IPS-20b (cell line): ENCODE data around the gene SCGB1C1.
"Not testable (repeated sequence)": the region's sequence is repeated elsewhere in the genome, so short reads cannot be mapped to it uniquely, and the experiment has no call there.

Experiments used
- H3K27ac ChIP-seq: one replicate; pipeline ENCODE4 v1.5.1; 2013; ENCODE audit warnings: low read length
- H3K27me3 ChIP-seq: 2 replicates; pipeline ENCODE4 v1.6.1; 2013; ENCODE audit warnings: mild to moderate bottlenecking, low read length, inconsistent platforms; ENCODE audit not compliant: insufficient read depth
- H3K36me3 ChIP-seq: 2 replicates; pipeline ENCODE4 v1.6.1; 2013; ENCODE audit warnings: low read depth, mild to moderate bottlenecking, inconsistent platforms, low read length, moderate library complexity; ENCODE audit not compliant: insufficient read depth
- H3K4me1 ChIP-seq: 2 replicates; pipeline ENCODE4 v1.6.1; 2013; ENCODE audit warnings: mild to moderate bottlenecking, control low read depth, inconsistent platforms, low read length, moderate library complexity; ENCODE audit not compliant: insufficient read depth
- H3K4me3 ChIP-seq: 2 replicates; pipeline ENCODE4 v1.5.1; 2013; ENCODE audit warnings: mild to moderate bottlenecking, low read length, inconsistent platforms
- H3K9ac ChIP-seq: 2 replicates; pipeline ENCODE4 v1.6.1; 2013; ENCODE audit warnings: low read depth, mild to moderate bottlenecking, inconsistent platforms, low read length, moderate library complexity
- H3K9me3 ChIP-seq: 2 replicates; pipeline ENCODE4 v1.6.1; 2013; ENCODE audit warnings: mild to moderate bottlenecking, low read depth, low read length, inconsistent platforms; ENCODE audit not compliant: insufficient read depth

The SCGB1C1 gene

DNA sequence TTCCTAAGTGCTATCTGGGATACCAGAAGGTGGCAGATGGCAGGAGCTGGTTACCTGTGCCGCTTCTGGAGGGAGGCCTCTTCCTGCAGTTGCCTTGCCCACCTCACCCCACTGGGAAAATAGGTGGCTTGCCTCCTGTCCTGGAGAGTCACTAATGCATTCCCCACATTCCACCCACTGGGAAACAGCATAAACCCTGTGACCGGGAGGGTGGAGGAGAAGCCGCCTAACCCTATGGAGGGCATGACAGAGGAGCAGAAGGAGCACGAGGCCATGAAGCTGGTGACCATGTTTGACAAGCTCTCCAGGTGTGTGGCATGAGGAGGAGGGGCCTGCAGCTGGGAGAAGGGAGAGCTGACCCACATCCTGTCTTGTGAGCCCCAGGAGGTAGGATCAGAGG lies 20.2 kb downstream of the SCGB1C1 start:
- H3K9me3 ChIP-seq: no peaks in the 10 kb centered on the region
- H3K27ac ChIP-seq: no peak overlapping the region
- peaks cover 64% of the 10 kb centered on the region for H3K36me3 ChIP-seq
- no peak overlapping the region for H3K9ac ChIP-seq
- H3K4me3 ChIP-seq: no peak overlapping the region
- H3K4me1 ChIP-seq: peaks cover 8% of the 10 kb centered on the region; the same call in 1 of the 2 replicates
- no peaks in the 10 kb centered on the region for H3K27me3 ChIP-seq

DNA sequence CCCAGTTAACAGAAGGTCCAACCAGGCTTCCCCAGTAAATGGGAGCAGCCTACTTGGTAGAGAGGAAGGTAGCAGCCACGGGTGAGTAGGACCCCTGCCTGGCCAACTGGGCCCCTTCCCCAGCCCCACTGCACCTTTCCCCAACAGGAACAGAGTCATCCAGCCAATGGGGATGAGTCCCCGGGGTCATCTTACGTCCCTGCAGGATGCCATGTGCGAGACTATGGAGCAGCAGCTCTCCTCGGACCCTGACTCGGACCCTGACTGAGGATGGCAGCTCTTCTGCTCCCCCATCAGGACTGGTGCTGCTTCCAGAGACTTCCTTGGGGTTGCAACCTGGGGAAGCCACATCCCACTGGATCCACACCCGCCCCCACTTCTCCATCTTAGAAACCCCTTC lies 21.2 kb downstream of the SCGB1C1 start:
- H3K9me3 ChIP-seq: no peaks in the 10 kb centered on the region
- peaks cover 64% of the 10 kb centered on the region for H3K36me3 ChIP-seq
- H3K4me1 ChIP-seq: peaks cover 8% of the 10 kb centered on the region; the same call in 1 of the 2 replicates
- H3K27me3 ChIP-seq: no peaks in the 10 kb centered on the region
- no peak overlapping the region for H3K4me3 ChIP-seq
- no peak overlapping the region for H3K9ac ChIP-seq
- H3K27ac ChIP-seq: no peak overlapping the region

DNA sequence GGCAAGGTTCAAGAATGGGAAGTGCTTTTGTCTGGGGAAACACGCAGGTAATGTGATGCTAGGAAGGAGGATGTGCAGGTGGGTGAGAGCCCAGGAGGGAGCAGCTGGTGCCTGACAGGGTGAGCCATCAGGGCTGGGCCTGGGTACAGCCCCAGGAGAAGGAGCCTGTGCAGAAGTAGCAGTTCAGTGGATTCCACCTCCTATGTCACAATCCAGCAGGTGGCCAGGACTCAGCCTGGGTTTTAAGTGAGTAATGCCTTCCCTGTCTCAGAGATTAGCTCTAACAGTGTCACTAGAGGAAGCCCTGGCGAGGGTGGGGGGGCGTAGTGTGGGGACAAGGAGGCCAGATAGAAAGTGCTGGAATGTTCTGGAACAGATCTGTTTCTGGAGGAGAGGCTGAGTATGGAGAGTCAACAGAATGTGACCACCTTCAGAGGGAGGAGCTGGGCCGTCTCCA lies 22.7 kb downstream of the SCGB1C1 start:
- peaks cover 52% of the 10 kb centered on the region for H3K36me3 ChIP-seq
- no peaks in the 10 kb centered on the region for H3K9me3 ChIP-seq
- no peaks in the 10 kb centered on the region for H3K27me3 ChIP-seq
- H3K4me1 ChIP-seq: no peaks in the 10 kb centered on the region
- no peak overlapping the region for H3K9ac ChIP-seq
- H3K4me3 ChIP-seq: no peak overlapping the region
- H3K27ac ChIP-seq: no peak overlapping the region

DNA sequence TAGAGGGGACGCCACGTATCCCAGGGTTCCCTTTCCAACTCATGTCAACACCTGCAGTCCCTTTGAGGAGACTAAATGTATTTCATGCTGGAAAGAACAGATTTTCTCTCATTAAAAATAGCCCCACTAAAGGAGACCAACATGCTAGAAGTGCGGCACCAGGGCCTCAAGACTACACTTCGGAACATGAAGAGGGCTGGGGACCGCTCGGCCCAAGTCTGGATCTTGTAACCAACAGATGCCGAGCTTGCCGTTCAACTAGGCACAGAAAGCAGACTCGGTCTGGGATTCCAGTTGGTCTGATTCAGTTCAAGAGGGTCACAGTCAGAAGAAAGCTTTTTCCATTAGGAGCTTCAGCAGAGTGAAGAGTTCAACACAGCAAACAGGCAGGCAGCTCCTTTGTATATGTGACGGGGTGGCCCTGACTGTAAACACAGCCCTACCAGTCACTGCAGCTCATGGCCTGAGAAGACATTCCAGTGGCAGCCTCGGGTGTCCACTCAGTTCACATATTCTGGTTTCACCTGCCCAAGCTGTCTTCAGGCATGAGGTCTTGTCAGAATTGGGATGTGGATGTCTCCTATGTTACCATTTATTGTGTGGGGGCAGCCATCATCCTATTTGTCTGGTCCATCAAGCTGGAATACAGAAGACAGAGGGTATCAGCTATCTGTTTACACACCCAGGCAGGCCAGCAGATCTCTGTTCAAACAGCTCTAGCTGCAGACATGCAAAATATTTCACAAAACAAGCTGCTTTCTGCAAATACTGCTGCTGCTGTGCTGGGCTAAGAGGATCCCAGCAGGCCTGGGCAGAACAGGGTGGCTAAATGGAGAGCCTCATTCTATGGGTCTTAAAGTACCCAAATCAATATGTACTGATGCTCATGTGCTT lies 23.4 kb downstream of the SCGB1C1 start:
- Histone ChIP-seq H3K4me1 (no peaks in the 10 kb centered on the region), H3K4me3 (no peak overlapping the region), H3K36me3 (peaks cover 45% of the 10 kb centered on the region), H3K9ac (no peak overlapping the region), H3K27ac (no peak overlapping the region), H3K9me3 (no peaks in the 10 kb centered on the region), H3K27me3 (no peaks in the 10 kb centered on the region)

DNA sequence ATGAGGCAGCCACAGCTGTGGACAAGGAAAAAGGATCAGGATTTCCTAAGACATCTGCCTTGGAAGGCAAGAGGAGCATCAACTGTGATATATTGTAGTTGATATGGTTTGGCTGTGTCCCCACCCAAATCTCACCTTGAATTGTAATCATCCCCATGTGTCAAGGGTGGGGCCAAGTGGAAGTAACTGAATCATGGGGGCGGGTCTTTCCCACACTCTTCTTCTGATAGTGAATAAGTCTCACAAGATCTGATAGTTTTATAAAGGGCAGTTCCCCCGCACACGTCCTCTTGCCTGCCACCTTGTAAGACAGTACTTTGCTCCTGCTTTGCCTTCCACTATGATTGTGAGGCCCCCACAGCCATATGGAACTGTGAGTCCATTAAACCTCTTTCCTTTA lies 24.8 kb downstream of the SCGB1C1 start:
- no peaks in the 10 kb centered on the region for H3K9me3 ChIP-seq

DNA sequence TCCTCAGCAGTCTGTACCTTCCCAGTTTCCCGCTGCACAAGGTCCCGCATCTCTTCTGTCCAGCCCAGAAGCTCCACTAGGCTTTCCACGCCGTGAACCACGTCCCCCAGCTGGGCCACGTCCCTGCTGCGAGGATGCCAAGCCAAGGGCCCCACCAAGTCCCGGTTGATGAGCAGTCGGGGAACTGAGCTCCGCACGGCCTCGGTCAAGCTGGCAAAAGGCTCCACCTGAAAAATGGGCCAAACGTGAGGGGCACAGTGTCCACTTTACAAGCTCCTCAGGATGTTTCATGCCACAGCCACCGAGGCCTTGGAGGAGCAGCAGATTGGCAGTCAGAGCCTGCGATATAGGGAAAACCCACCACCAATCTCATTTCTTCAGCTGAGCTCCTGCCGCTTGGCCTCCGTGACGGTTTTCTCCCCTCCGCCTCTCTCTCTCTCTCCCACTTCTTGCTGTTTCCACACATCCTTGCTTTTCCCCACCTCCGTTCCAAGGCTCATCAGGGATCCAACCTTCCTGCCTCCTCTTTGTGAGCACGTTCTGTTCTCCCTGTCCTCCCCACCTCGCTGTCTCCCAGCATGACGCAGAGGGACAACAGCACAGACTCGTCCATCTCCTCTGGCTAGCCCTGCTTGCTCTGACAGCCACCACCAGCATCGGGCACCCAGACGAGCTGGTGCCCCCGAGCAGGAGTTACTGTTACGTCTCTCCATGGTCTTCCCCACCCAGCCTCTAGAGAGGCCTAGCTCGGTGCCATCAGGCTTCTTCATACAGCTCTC lies 26.1 kb downstream of the SCGB1C1 start:
- H3K36me3 ChIP-seq: peaks cover 20% of the 10 kb centered on the region
- no peaks in the 10 kb centered on the region for H3K4me1 ChIP-seq
- no peaks in the 10 kb centered on the region for H3K27me3 ChIP-seq
- H3K9ac ChIP-seq: no peak overlapping the region
- no peak overlapping the region for H3K27ac ChIP-seq
- no peak overlapping the region for H3K4me3 ChIP-seq
- H3K9me3 ChIP-seq: no peaks in the 10 kb centered on the region

More for the DNA sequence above, 24.8 kb downstream of the SCGB1C1 start:
- no peak overlapping the region for H3K27ac ChIP-seq
- peaks cover 31% of the 10 kb centered on the region for H3K36me3 ChIP-seq
- H3K27me3 ChIP-seq: no peaks in the 10 kb centered on the region
- H3K4me1 ChIP-seq: no peaks in the 10 kb centered on the region
- no peak overlapping the region for H3K4me3 ChIP-seq
- no peak overlapping the region for H3K9ac ChIP-seq

DNA sequence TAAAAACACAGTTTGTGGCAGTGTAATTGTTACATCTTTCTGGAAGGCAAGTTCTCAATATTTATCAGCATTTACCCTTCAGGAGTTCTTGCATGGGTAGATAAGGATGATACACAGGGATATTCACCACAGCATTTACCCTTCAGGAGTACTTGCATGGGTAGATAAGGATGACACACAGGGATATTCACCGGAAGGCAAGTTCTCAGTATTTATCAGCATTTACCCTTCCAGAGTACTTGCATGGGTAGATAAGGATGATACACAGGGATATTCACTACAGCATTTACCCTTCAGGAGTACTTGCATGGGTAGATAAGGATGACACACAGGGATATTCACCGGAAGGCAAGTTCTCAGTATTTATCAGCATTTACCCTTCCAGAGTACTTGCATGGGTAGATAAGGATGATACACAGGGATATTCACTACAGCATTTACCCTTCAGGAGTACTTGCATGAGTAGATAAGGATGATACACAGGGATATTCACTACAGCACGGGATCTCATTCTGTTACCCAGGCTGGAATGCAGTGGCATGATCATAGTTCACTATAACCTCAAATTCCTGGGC lies 27.9 kb downstream of the SCGB1C1 start:
- not testable (repeated sequence) for H3K27ac ChIP-seq, H3K4me3 ChIP-seq, H3K4me1 ChIP-seq, H3K9ac ChIP-seq, H3K9me3 ChIP-seq, H3K27me3 ChIP-seq, H3K36me3 ChIP-seq

DNA sequence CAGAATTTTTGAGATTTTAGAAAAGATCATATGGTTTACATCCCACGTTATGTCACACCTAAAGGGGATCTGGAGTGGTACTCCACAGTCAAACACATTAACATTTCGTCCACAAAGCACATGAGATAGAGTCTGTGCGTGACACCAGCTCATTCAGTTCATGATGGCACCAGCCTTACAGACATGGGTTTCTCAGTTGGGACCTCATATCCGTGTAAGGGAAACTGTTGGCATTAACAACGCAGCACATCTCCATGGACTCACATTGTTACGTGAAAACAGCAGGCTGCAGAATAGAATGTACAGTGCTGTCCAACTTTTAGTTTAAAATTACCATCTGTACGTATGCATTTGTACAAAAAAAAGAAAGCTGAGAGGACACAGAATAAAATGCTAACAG lies 28.7 kb downstream of the SCGB1C1 start:
- H3K4me3 ChIP-seq: no peak overlapping the region
- H3K4me1 ChIP-seq: no peaks in the 10 kb centered on the region
- no peaks in the 10 kb centered on the region for H3K27me3 ChIP-seq
- no peaks in the 10 kb centered on the region; the same call in none of the 2 replicates for H3K36me3 ChIP-seq
- H3K27ac ChIP-seq: no peak overlapping the region
- H3K9me3 ChIP-seq: no peaks in the 10 kb centered on the region
- no peak overlapping the region for H3K9ac ChIP-seq

DNA sequence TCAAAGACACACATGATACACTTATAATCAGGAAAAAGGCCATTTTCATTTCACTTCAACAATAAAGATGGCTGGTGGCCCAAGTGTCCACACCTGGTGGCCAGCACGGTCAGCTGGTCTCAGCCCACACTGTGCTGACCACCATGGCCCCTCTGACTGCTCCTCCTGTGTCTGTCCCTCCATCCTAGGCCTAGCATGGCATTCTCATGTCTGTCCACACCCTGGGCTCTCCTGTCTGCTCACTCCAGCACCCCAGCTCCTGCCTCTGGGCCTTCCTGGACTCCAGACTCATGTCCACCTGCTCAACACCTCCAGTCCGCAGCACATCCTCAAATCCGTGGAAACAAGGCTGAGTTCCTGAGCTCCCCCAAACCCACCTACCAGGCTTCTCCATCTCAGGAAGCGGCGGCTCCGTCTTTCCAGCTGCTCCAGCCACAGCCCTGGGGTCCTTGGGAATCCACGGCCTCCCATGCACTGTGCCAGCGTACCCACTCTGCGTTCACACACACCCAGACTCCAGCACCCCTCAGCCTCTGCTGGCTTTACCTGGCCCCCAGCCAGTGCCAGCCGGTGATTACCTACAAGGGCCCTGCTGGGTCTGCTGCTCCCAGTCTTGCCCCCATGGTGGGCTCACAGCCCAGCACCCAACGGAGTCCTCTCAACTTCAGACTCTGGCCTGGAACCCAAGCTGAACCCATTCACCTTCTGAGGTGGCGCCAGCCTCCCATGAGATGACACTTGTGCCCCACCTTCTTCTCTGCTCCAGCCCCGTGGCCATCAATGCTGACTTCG lies 29.3 kb downstream of the SCGB1C1 start:
- H3K36me3 ChIP-seq: no peaks in the 10 kb centered on the region; the same call in 1 of the 2 replicates
- no peak overlapping the region for H3K9ac ChIP-seq
- no peak overlapping the region for H3K4me3 ChIP-seq
- no peaks in the 10 kb centered on the region for H3K9me3 ChIP-seq
- no peaks in the 10 kb centered on the region for H3K27me3 ChIP-seq
- H3K4me1 ChIP-seq: no peaks in the 10 kb centered on the region
- no peak overlapping the region for H3K27ac ChIP-seq

DNA sequence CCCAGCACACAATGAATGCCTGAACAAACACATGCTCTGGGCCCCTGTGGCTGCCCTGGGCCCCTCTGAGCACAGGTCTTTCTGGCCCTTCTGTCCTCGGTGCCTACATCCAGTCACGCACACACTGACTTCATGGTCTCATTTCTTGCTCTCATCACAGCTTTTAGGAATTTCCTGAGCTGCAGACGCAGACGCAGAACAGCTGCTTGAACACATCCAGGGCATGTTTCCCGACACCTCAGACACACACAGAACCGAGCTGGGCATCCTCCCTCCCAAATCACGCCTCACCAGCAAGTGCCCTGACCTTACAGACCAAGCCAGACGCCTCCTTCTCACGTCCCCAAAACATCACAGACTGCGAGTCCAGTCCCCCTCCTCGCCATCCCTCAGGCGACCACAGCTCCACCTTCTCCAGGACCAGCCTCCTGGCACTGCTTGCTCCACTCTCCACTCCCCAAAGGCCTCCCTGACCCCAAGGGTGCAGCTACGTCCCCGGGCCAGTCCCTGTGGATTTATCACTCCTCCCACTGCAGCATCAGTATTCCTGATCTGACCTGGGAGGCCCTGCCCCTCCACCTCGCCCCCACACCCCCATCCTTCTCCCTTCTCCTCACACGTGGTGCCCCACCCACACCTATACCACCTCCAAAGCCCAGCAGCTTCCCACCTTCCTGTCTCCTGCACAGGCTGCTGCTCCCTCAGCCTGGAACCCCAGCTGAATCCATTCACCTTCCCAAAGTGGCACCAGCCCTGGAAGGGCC lies 30.3 kb downstream of the SCGB1C1 start:
- Histone ChIP-seq H3K27me3 (no peaks in the 10 kb centered on the region), H3K4me3 (no peak overlapping the region), H3K27ac (no peak overlapping the region), H3K4me1 (no peaks in the 10 kb centered on the region), H3K9ac (no peak overlapping the region), H3K9me3 (no peaks in the 10 kb centered on the region), H3K36me3 (no peaks in the 10 kb centered on the region; the same call in 1 of the 2 replicates)
